ENCODE results near the gene MGLL.
"Not testable (repeated sequence)": the region's sequence is repeated elsewhere in the genome, so short reads cannot be mapped to it uniquely, and the experiment has no call there.

MGLL gene

DNA sequence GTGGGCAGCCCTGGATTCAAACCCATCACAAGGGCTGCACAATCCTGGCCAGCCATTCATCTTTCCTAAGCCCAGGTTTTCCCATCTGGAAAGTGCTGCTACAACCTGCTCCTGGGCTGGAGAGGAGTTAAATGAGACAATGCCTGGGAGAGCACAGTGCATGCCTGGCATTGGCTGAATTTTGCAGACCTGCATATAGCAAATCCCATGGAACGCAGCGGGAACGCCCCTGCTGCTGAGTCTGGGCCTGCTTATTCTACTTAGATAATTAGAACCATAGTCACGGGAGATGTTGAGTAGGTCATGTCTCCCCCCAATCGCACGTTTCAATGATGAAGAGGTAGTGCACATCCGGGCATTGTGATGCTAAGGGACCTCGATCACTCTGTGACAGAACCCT is 102.9 kb downstream of the MGLL start:
- FAIRE-seq: no peak

- FAIRE-seq: no peak
Measured at GRCh38 chr3:127718916-127719290, 103.4 kb downstream of the MGLL start.

- FAIRE-seq: no peak
Measured at GRCh38 chr3:127718245-127718915, 103.9 kb downstream of the MGLL start.

DNA sequence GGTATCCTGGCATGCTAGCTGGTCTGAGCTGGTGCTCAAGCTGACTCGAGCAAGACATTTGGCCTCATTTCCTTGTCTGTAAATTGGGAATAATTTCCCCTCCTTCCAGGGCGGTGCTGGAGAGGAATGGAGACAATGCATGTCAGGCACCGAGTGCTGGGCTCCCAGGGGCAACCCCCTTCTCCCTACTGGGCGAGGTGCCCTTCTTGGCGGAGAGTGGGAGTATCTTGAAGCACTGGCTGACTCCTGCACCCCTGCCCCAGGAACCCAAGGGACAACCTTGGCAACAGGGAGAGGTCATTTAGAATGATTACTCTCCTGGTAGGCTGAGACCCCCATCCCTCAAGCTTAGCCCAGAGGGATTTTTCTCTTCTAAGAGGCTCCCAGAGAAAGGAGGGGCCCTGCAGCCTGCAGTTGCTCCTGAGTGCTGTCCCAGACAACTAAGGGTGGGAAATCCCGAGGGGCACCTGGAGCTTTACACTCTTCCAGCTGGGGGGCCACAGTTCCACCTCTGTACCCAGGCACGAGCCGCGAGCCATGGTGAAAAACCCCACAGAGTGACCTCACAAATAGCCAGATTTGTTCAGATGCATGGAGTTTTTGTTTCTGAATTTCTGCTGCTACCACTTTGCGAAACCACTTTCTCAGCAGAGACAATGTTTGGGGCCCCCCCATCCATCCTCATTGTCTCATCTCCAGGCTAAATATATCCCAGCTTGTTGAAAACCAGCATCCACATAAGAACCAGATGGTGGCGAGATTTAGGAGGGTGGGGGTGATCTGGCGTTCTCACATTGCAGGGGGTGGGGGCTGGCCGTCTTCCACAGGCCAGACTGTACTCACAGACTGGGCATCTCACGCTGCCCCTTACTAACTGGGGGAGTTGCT is 104.7 kb downstream of the MGLL start:
- no peak for FAIRE-seq

GRCh38 chr3:127716384-127716783 is 105.9 kb downstream of the MGLL start:
- FAIRE-seq: no peak

DNA sequence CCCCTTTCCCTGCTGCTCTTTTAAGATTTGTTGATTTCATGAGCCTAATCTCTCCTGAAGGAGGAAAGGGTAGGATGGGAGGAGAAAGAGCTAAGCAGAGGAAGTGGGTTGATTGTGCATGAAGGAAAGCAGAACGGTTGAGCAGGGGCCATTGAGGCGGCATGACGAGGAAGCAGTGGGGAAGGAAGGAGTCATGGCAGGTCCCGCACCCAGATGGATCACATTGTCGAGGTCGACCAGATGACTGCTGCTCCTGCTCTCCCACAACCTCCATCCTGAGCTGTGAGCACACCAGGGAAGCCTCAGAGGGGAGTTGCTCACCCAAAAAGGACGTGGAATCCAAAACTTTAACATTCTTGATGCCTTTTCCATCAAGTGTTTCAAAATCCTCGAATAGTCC is 106.8 kb downstream of the MGLL start:
- no peak for FAIRE-seq

GRCh38 chr3:127714866-127715265 is 107.4 kb downstream of the MGLL start:
- FAIRE-seq: no peak

GRCh38 chr3:127714125-127714571 is 108.2 kb downstream of the MGLL start:
- no peak for FAIRE-seq

- no peak for FAIRE-seq
Measured at GRCh38 chr3:127712881-127713771, 109.2 kb downstream of the MGLL start.

GRCh38 chr3:127712461-127712860 is 109.9 kb downstream of the MGLL start:
- no peak for FAIRE-seq

- FAIRE-seq: no peak
Measured at GRCh38 chr3:127711896-127712295, 110.4 kb downstream of the MGLL start.

GRCh38 chr3:127711021-127711695 is 111.2 kb downstream of the MGLL start:
- FAIRE-seq: no peak

DNA sequence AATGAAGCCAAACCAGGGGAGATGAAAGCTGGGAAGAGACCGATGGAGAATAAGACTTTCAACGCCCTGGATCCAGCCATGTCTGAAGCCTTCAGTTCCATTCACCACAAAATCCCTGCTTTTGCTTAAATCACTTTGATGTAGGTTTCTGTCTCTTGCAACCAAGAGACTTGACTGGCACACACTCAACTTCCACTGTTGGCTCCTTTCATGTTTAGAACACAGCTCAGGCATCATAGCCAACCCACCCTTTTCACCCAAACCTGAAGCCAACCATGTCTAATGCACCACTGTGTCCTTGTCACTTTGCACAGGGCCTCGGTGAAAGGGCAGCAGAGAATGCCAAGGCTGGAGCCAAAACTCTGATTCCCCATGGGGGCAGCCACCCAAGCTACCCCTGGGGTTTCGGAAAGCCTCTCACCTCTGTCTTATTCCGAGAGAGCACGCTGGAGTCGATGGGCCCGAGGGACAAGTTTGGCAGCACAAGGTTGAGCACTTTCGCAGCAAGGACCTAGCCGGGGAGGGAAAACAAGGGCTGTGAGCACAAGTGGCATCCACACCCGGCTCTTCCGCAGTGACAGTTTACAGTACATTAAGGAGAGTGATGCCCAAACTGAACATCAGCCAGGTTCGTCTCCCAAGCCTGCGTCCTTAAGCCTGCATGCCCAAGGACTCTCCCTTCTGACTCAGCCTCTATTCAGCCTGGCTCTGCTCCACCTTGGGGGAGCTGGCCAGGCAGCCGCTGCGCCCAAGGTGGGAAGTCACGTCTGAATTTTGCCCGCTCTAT is 112.0 kb downstream of the MGLL start:
- FAIRE-seq: no peak

GRCh38 chr3:127709320-127710060 is 112.8 kb downstream of the MGLL start:
- FAIRE-seq: no peak

DNA sequence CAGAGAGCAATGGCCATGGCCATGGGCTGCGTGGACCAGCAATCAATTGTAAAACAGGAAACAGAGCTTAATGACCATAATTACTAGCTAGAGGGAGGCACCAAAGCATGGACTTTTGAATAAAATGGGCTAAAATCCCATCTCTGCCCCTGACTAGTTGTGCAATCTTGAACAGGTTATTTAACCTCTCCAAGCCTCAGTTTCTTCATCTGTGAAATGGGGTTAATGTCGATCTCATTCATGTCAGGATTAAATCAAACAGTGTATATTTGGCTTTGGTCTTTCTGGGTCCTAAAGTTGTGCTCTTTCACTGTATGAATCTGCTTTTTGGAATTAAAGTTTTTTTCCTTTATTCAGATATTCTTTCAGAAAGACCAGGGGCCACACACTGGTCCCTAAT is 113.5 kb downstream of the MGLL start:
- no peak for FAIRE-seq

GRCh38 chr3:127707851-127708411 is 114.4 kb downstream of the MGLL start:
- no peak for FAIRE-seq

DNA sequence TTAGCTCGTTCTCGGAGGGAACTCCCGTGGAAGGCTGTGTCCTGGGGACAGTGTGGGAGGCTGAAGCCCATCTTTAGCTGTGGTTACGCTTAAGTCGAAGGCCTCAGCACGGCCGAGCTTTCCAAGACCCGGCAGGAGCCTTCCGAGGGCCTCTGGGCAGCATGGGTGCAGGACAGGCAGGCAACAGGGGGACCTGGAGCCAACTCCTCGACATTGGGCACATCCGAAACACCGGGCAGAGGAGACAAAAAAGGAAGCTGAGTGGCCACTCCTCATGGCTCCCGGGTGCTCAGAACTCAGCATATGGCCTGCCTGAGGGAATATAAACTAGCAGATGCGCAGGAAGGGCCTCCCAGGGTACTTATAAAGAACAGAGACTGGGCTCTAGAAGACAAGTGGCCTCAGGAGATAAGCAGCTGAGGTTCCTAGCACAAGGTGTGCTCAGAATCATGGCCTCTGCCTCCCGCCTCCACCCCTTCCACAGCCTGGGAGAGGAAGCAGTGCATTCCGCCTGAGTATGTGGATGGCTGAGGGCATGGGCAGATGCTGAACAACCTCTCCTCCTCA is 115.4 kb downstream of the MGLL start:
- no peak for FAIRE-seq

DNA sequence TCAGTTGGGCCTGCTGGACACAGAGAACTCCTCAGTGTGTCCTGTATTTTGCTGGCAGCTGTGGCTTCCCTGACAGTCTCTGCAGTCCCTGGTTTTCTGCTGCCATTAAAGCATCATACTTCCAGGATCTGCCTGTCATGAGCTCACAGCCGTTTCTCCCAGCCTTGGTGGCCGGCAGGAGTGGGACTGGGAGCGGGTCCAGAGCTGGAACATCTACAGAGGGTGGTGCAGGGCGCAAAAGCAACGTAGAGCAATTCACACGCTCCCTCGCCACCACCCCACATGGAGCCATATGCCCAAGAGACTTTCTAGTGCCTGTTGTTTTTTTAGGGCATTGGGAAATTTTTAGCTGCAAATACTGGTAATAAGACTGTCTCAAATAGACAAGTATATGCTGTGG is 116.0 kb downstream of the MGLL start:
- no peak for FAIRE-seq

- not testable (repeated sequence) for FAIRE-seq
Measured at GRCh38 chr3:127704840-127705239, 117.5 kb downstream of the MGLL start.

GRCh38 chr3:127702151-127702578 is 120.2 kb downstream of the MGLL start:
- FAIRE-seq: no peak
